ENCODE data around the gene PIKFYVE.

- TF ChIP-seq CTCF (IDR thresholded peaks at IDR 0.05) (no peak), EZH2 (IDR thresholded peaks at IDR 0.05; ENCODE audit: borderline replicate concordance, insufficient read depth, low read depth, low read length, poor library complexity, severe bottlenecking) (no peak)
Measured at GRCh38 chr2:208363485-208363884, 97.4 kb downstream of the PIKFYVE start.
